Heart right ventricle (tissue), 16 donors: ENCODE data around the gene BTBD7. TPM values are rescaled to one million over a fixed set of nuclear protein-coding genes. Genes with fewer than 3 reads are reported as not detected.

Experiments used
- ATAC-seq, 8 donors: fragments of 200-7000 bp; cut with Tn5 transposase; one replicate each; pipeline ENCODE4 v1.9.1; 2020; ENCODE audit warnings: mild to moderate bottlenecking in 8 of 8, moderate library complexity in 8 of 8, moderate number of reproducible peaks in 1 of 8
- DNase-seq, 2 donors: peaks; one replicate each; pipeline ENCODE4 v3.0.0-alpha.2; 2020
- H3K27ac ChIP-seq, 10 donors: fragments of 200-600 bp; sonication (generic) in 2 of 10; one replicate each; pipeline versions ENCODE4 v1.5.0 to v1.8.0; 2020 to 2022; ENCODE audit warnings: mild to moderate bottlenecking in 3 of 10
- H3K27me3 ChIP-seq, 7 donors: fragments of 200-600 bp; one replicate each; pipeline ENCODE4 v1.8.0; 2021 to 2022; ENCODE audit warnings: mild to moderate bottlenecking in 2 of 7
- H3K36me3 ChIP-seq, 9 donors: fragments of 200-600 bp; sonication (generic) in 1 of 9; one replicate each; pipeline versions ENCODE4 v1.5.0 to v1.8.0; 2020 to 2022; ENCODE audit warnings: mild to moderate bottlenecking in 2 of 9
- H3K4me1 ChIP-seq, 9 donors: fragments of 200-600 bp; sonication (generic) in 1 of 9; one replicate each; pipeline versions ENCODE4 v1.5.0 to v1.8.0; 2020 to 2022; ENCODE audit warnings: mild to moderate bottlenecking in 4 of 9
- H3K4me3 ChIP-seq, 10 donors: fragments of 200-600 bp; sonication (generic) in 2 of 10; one replicate each; pipeline versions ENCODE4 v1.5.0 to v1.8.0; 2020 to 2022; ENCODE audit warnings: mild to moderate bottlenecking in 7 of 10, moderate library complexity in 2 of 10
- H3K9me3 ChIP-seq, 11 donors: fragments of 200-600 bp in 10 of 11; sonication (generic) in 2 of 11; one replicate each; pipeline versions ENCODE4 v1.5.0 to v1.8.0; 2013 to 2022; ENCODE audit warnings: mild to moderate bottlenecking in 2 of 11, control low read depth in 1 of 11, moderate library complexity in 1 of 11
- WGBS, 2 donors: extraction: QIAGEN DNeasy Blood & Tissue Kit; methylation state at CpG; one replicate each; pipeline ENCODE4 v1.1.7; 2013; ENCODE audit warnings: inconsistent platforms in 1 of 2; 5-methylcytosine and 5-hydroxymethylcytosine counted together
- intact Hi-C, 10 donors: fragments of 100-400 bp; cut with DNase I; formaldehyde crosslinking; loops; one replicate each; pipeline versions ENCODE4 v1.11.1 to v1.14.2; 2022
- polyA plus RNA-seq, 2 donors: library from polyadenylated mRNA; stranded (reverse); fragments of 200-250 nt; gene quantifications; one replicate each; pipeline ENCODE4 v1.2.3, GENCODE V29; 2013
- total RNA-seq, 10 donors: library from RNA; stranded (reverse); fragmentation: NEBNext Ultra II Directional in 3 of 10; extraction: Animal tissue kit (Norgen Biotek cat#: 25700) in 3 of 10; gene quantifications; one replicate each; pipeline versions ENCODE4 v1.2.1 to v1.2.4, GENCODE V29; 2021 to 2023
- TF ChIP-seq, protein P1 (sequence below), 9 donors: fragments of 200-600 bp; sonication (generic) in 2 of 9; IDR thresholded peaks; one replicate each; pipeline versions ENCODE4 v1.5.0 to v1.8.0; 2021 to 2022; ENCODE audit warnings: antibody characterized with exemption in 9 of 9, mild to moderate bottlenecking in 5 of 9, moderate library complexity in 1 of 9
- donor health status: Arrhythmogenic right ventricular cardiomyopathy.
- donor health status: ischemic (EF 13 %, LVEDD 7.1; RV severe dilation, severe dysfunction).
- donor health status: healthy with polysubstance abuse.
- donor health status: DM: no; HTN: yes; CAD: no.
- donor health status: DM: no; HTN: no; CAD: no.
- donor health status: ischemic (EF 25% LVEDD 6.9; RV normal size, moderate dysfunction).
- donor health status: ischemic (EF 25% LVEDD 5.7; RV mildly dilated, moderate dysfunction).
- donor health status: healthy.
- donor health status: DM: yes; HTN: yes; CAD: no.
- donor health status: Ischemic cardiomyopathy.
- donor health status: ischemic (EF 35%, LVEDD 5.7; RV mildly dilated, moderate dysfunction).
- donor health status: nonischemic (EF 11% LVEDD 7.7; RV severe dilation, severe dysfunction).
- donor health status: DM: yes; HTN: yes; CAD: no.
- donor health status: PGD.
- donor health status: ischemic (EF 29% LVEDD 5.4; RV normal size, mild dysfunction).
- donor health status: nonischemic (EF 23%, LVEDD 6.1; RV moderate dilation, normal function).

The BTBD7 gene
- total and polyA plus RNA-seq, 12 donors = 3.6 to 33.6 (median 22.1) TPM

DNA sequence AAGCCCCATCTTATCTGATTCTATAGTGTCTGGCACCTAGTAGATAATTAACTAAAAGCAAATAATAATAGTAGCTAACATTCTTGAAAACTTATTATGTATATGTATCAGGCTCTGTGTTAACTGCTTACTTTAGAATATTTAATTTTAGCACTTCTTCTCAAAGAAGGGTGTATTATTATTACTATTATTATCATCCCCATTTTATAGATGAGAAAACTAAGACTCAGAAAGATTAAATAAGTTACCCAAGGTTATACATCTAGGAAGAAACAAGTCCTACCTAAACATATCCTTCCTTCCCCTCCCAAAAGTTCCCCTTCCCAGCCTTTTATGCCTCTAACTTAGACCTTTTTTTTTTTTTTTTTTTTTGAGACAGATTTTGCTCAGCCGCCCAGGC lies 64.4 kb downstream of the BTBD7 start:
- Histone ChIP-seq H3K27me3 (no peaks in the 10 kb centered on the region), H3K27ac (no peak overlapping the region), H3K9me3 (no peaks in the 10 kb centered on the region), H3K4me1 (peaks cover 0 to 31% (median 13%) of the 10 kb centered on the region in 9 donors), H3K36me3 (peaks cover 0 to 9% (median 4%) of the 10 kb centered on the region in 9 donors), H3K4me3 (no peak overlapping the region)
- no peak for ATAC-seq
- 92 to 100% methylated on average over 1 of the region's 1 CpG for WGBS, 2 donors
- no peak for DNase-seq
- TF ChIP-seq, protein P1, sequence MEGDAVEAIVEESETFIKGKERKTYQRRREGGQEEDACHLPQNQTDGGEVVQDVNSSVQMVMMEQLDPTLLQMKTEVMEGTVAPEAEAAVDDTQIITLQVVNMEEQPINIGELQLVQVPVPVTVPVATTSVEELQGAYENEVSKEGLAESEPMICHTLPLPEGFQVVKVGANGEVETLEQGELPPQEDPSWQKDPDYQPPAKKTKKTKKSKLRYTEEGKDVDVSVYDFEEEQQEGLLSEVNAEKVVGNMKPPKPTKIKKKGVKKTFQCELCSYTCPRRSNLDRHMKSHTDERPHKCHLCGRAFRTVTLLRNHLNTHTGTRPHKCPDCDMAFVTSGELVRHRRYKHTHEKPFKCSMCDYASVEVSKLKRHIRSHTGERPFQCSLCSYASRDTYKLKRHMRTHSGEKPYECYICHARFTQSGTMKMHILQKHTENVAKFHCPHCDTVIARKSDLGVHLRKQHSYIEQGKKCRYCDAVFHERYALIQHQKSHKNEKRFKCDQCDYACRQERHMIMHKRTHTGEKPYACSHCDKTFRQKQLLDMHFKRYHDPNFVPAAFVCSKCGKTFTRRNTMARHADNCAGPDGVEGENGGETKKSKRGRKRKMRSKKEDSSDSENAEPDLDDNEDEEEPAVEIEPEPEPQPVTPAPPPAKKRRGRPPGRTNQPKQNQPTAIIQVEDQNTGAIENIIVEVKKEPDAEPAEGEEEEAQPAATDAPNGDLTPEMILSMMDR (IDR thresholded peaks at IDR 0.05) = no peak
- intact Hi-C loops = no loop called here

DNA sequence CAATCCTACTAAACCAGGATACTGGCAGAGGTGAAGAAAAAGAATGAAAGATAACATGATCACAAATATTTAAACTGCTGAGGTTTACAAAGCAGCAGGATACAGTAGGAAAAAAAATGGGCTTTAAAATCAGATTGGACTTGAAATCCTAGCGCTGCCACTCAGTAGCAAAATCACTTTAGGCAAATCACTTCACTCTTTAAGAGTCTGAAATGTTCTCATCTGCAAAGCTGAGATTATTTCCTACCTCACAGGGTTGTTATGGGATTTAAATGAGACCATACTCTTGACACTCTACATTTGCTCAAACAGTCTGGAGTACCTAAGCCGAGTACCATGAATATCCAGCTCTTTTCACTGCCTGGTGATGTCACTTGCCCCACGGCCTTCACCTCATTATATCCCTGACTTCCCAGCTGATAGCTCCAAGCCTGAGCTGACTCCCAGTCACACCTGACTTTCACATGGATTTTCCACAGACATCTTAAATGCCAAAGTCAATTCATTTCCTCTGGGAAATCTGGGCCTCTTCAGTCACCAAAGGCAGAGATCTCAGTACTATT lies 65.6 kb downstream of the BTBD7 start:
- H3K4me1 ChIP-seq = peaks cover 0 to 31% (median 13%) of the 10 kb centered on the region in 9 donors
- TF ChIP-seq, protein P1 (IDR thresholded peaks at IDR 0.05) = no peak
- intact Hi-C loops = no loop called here
- DNase-seq (no peak), ATAC-seq (no peak)
- peaks cover 0 to 20% (median 11%) of the 10 kb centered on the region in 9 donors for H3K36me3 ChIP-seq
- 85 to 88% methylated on average over 3 of the region's 3 CpGs for WGBS, 2 donors
- H3K27ac ChIP-seq = no peak overlapping the region
- H3K4me3 ChIP-seq = no peak overlapping the region
- no peaks in the 10 kb centered on the region for H3K9me3 ChIP-seq
- no peaks in the 10 kb centered on the region for H3K27me3 ChIP-seq

DNA sequence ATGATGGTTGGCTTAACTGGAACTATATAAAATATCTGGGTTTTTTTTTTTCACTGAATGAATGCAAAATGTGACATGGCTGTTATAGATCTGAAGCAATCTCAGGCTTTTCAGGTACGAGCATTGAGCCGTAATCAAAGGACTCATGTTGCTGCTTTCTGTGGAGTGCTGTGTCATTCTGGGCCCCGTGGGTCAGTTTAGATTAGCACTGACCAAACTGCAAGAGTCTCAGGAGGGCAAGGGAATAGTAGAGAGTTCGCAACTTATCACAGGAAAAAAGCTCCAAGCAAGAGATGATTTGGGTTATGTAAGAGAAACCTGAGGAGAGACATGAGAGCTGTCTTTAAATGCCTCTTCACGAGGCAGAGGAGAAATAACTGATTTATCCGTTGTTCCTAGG lies 66.7 kb downstream of the BTBD7 start:
- peaks cover 0 to 31% (median 11%) of the 10 kb centered on the region in 9 donors for H3K36me3 ChIP-seq
- intact Hi-C loops = no loop called here
- 79 to 84% methylated on average over 6 of the region's 6 CpGs for WGBS, 2 donors
- TF ChIP-seq, protein P1 (IDR thresholded peaks at IDR 0.05) = no peak
- no peak overlapping the region for H3K4me3 ChIP-seq
- ATAC-seq (no peak), DNase-seq (no peak)
- H3K27ac ChIP-seq = no peak overlapping the region
- peaks cover 0 to 21% (median 12%) of the 10 kb centered on the region in 9 donors for H3K4me1 ChIP-seq
- H3K27me3 ChIP-seq = no peaks in the 10 kb centered on the region
- no peaks in the 10 kb centered on the region for H3K9me3 ChIP-seq

DNA sequence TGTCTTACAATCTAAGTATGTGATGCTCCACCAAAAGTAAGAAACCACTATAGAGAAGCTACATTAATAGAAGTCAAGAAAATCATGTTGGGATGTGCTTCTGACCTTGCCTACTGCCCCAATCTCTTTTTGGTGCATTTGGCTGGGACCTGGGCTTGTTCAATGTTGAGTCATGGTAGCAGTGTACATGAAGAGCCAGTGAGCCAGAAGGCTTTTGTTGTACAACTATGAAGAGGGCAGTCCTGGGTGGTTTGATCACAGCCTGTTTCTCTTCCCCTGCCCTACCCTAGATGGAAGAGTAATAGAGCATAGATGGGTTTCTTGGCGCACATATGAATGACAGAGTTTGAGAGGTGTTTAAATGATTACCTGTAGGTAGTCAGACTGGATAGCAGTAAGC lies 69.4 kb downstream of the BTBD7 start:
- WGBS, 2 donors = 93 to 100% methylated on average over 1 of the region's 1 CpG
- TF ChIP-seq, protein P1 (IDR thresholded peaks at IDR 0.05) = no peak
- H3K4me3 ChIP-seq = no peak overlapping the region
- intact Hi-C loops = no loop called here
- H3K27me3 ChIP-seq = no peaks in the 10 kb centered on the region
- no peak overlapping the region for H3K27ac ChIP-seq
- ATAC-seq = no peak
- H3K9me3 ChIP-seq = no peaks in the 10 kb centered on the region
- no peak for DNase-seq
- H3K36me3 ChIP-seq = peaks cover 0 to 57% (median 11%) of the 10 kb centered on the region in 9 donors
- H3K4me1 ChIP-seq = peaks cover 0 to 5% (median 0%) of the 10 kb centered on the region in 9 donors
